Loucy (cell line): ENCODE data around the gene CAMK1D.

Experiments used
- CTCF ChIP-seq: fragments of 200-600 bp; sonication (generic); conservative IDR thresholded peaks from 2 replicates; pipeline ENCODE4 v1.5.1; 2014; ENCODE audit warnings: mild to moderate bottlenecking, antibody characterized with exemption, low read length
- EZH2phosphoT487 ChIP-seq: fragments of 200-600 bp; IDR thresholded peaks from 2 replicates; pipeline ENCODE4 v1.6.1; 2018; ENCODE audit warnings: antibody characterized with exemption, mild to moderate bottlenecking, moderate library complexity, borderline replicate concordance

- TF ChIP-seq CTCF (no peak), EZH2phosphoT487 (no peak)
Measured at GRCh38 chr10:12556039-12556438, 206.7 kb downstream of the CAMK1D start.
